NOMO-1 (cell line): ENCODE measurements around the gene TNFSF13.

Experiments used
- DNase-seq, 2 experiments: peaks; one replicate each; lab custom pipeline; 2025; ENCODE audit not compliant: unreplicated experiment in 2 of 2; lab: John Stamatoyannopoulos, UW

TNFSF13 gene

GRCh38 chr17:7551396-7551795 lies 7.2 kb upstream of the TNFSF13 start:
- DNase-seq: no peak

- peak; percentile 52 to 84 for DNase-seq
These were observed 5.9 kb upstream of the TNFSF13 start for GRCh38 chr17:7552621-7553051.

- no peak for DNase-seq
These were observed 5.2 kb upstream of the TNFSF13 start for GRCh38 chr17:7553356-7553755.

GRCh38 chr17:7555320-7555948 lies 3.1 kb upstream of the TNFSF13 start:
- no peak for DNase-seq

- DNase-seq: no peak
These were observed 1.9 kb upstream of the TNFSF13 start for GRCh38 chr17:7556627-7557026.

GRCh38 chr17:7557147-7557764 lies 1.3 kb upstream of the TNFSF13 start:
- DNase-seq: no peak

- peak; percentile 78 to 92 for DNase-seq
These were observed 591 bp upstream of the TNFSF13 start for GRCh38 chr17:7557775-7558543.

GRCh38 chr17:7559320-7560171 lies 996 bp downstream of the TNFSF13 start:
- DNase-seq: no peak

- DNase-seq: peak in 1 of 2 experiments; percentile 39
These were observed 1.9 kb downstream of the TNFSF13 start for GRCh38 chr17:7560172-7561027.

GRCh38 chr17:7561028-7561575 lies 2.6 kb downstream of the TNFSF13 start:
- DNase-seq: peak; percentile 70 to 72

GRCh38 chr17:7561589-7562207 lies 3.1 kb downstream of the TNFSF13 start, which contains the start of gene SENP3:
Gene SENP3 (plus strand): TSS chr17:7561919. CDS start chr17:7563077, 1,158 bp downstream.
- DNase-seq: peak; percentile 75 to 85

GRCh38 chr17:7562208-7562605 lies 3.7 kb downstream of the TNFSF13 start:
- no peak for DNase-seq

GRCh38 chr17:7563115-7563869 lies 4.7 kb downstream of the TNFSF13 start:
- no peak for DNase-seq

- no peak for DNase-seq
These were observed 11.0 kb downstream of the TNFSF13 start for GRCh38 chr17:7569571-7569970.

- no peak for DNase-seq
These were observed 11.8 kb downstream of the TNFSF13 start for GRCh38 chr17:7570351-7570750.

GRCh38 chr17:7572338-7572587 lies 13.7 kb downstream of the TNFSF13 start:
- DNase-seq: no peak

- peak; percentile 99 for DNase-seq
These were observed 14.2 kb downstream of the TNFSF13 start for GRCh38 chr17:7572588-7573323.
